Activated naive CD4-positive, alpha-beta T cell treated with anti-CD3 and anti-CD28 coated beads, Interleukin-2, amount 50 U/mL, for 72 hours (primary cell): ENCODE results near the gene GALNT1. TPM values are rescaled to one million over a fixed set of nuclear protein-coding genes. Genes with fewer than 3 reads are reported as not detected.
A peak's percentile ranks its signal among the peaks of the same experiment; 100 is the strongest.

Experiments
- ATAC-seq, 2 donors: fragments of 150-1000 bp; cut with Tn5 transposase; 2 replicates each; pipeline ENCODE4 v1.10.0; 2021; ENCODE audit warnings: mild to moderate bottlenecking in 2 of 2, moderate library complexity in 2 of 2
- DNase-seq, 2 donors: peaks; one replicate each; pipeline ENCODE4 v3.0.0; 2021 to 2022; ENCODE audit warnings: low spot score in 2 of 2
- H3K27ac Mint-ChIP-seq, 2 donors: one replicate each; pipeline ENCODE4 v1.8.0; 2022; ENCODE audit warnings: mild to moderate bottlenecking in 2 of 2, mixed read lengths in 2 of 2
- H3K36me3 Mint-ChIP-seq, 2 donors: one replicate each; pipeline ENCODE4 v1.8.0; 2022; ENCODE audit warnings: mixed read lengths in 2 of 2
- H3K9me3 Mint-ChIP-seq, 2 donors: one replicate each; pipeline ENCODE4 v1.8.0; 2022; ENCODE audit warnings: mixed read lengths in 2 of 2
- total RNA-seq, 2 donors: library from RNA; stranded (reverse); gene quantifications; one replicate each; pipeline ENCODE4 v1.2.3, GENCODE V29; 2022

GALNT1 gene
- total RNA-seq, 2 donors from 2014 or later: 16.4 to 47.6 TPM

DNA sequence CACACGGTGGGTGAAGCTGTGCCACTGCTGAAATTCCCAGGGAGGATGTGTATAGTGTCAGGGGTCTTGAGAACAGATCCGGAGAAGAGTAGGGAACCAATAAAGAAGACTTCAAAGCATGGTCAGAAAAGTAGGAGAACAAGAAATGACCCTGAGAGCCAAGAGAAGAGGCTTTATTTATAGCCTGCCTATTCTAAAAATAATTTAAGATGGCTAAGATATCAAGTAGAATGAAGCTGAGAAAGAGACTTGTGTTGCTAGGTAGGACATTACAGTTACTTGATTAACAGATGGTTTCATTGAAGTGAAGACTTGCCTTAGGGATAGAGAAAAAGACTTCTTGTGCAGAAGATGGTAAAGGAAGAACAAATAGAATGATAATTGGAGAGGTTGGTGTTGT is 43.7 kb downstream of the GALNT1 start:
- Mint-ChIP-seq H3K27ac (no peak overlapping the region), H3K9me3 (peaks cover 2 to 26% of the 10 kb centered on the region in 2 donors), H3K36me3 (peaks cover 13 to 49% of the 10 kb centered on the region in 2 donors)
- ATAC-seq (no peak), DNase-seq (no peak)

DNA sequence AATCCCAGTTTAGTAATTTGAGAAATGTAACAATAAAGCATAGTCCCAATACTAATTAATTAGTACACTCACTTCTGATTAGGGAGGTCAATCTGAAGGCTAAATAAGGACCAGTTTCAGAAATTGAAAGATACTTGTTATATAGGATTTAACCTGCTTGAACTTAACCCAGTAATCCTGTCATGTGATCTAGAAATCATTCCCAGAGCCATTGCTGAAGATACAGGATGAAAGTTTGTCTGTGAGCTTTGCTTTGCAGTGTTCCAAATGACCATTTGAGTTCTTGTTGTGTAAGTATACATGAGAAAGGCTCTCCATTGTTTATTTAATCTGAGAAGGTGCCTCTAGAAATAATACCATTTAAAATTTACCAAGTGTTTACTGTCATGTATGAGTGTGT is 52.2 kb downstream of the GALNT1 start:
- ATAC-seq: no peak
- Mint-ChIP-seq H3K9me3 (peaks cover 8 to 22% of the 10 kb centered on the region in 2 donors), H3K27ac (no peak overlapping the region), H3K36me3 (peaks cover 14 to 29% of the 10 kb centered on the region in 2 donors)
- DNase-seq: no peak

DNA sequence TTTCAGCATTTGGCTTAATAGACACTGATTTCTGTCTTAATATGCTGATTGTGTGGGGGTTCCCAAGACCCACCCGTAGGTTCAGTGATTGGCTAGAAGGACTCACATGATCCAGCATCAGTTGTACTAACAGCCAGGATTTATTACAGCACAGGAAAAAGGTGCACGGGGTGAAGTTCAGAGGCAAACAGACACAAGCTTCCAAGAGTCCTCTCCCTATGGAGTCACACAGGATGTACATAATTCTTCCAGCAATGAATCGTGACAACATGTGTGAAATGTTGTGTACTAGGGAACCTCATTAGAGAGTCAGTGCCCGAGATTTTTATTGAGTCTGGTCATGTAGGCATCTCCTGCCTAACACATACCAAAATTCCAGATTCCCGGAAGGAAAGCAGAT is 52.8 kb downstream of the GALNT1 start:
- Mint-ChIP-seq H3K27ac (no peak overlapping the region), H3K9me3 (peaks cover 8 to 20% of the 10 kb centered on the region in 2 donors), H3K36me3 (peaks cover 14 to 27% of the 10 kb centered on the region in 2 donors)
- ATAC-seq (no peak), DNase-seq (no peak)

DNA sequence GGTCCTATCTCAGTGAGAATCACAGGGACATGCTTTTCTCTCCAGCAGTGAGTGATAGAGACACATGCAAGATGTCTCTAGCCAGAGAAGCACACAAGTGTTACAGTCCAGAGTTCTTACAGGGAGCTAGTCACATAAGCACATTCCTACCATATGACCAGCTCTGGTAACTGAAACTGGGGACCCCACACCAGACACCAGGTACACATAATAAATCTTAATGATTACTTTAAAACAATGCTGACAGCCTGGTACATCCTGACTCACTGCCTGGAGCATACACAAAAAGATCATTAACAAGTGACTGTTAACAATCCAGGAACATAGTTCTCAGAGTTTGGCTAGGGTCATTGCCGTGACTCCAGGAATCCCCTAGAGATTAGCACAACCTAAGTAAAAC is 53.6 kb downstream of the GALNT1 start:
- no peak for DNase-seq
- no peak for ATAC-seq
- Mint-ChIP-seq H3K27ac (no peak overlapping the region), H3K36me3 (peaks cover 12 to 19% of the 10 kb centered on the region in 2 donors), H3K9me3 (peaks cover 7 to 14% of the 10 kb centered on the region in 2 donors)

DNA sequence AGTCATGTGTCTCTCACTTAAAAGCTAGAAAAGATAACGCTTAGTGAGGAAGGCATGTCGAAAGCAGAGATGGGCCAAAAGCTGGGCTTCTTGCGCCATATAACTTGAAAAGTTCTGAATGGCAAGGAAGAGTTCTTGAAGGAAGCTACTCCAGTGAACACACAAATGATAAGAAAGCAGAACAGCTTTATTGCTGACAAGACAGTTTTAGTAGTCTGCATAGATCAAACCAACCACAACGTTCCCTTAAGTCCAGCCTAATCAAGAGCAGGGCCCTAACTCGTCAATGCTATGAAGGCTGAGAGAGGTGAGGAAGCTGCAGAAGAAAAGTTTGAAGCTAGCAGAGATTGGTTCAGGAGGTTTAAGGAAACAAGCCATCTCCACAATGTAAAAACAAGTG is 55.7 kb downstream of the GALNT1 start:
- Mint-ChIP-seq H3K9me3 (peaks cover 7 to 10% of the 10 kb centered on the region in 2 donors), H3K36me3 (peaks cover 12 to 16% of the 10 kb centered on the region in 2 donors), H3K27ac (no peak overlapping the region)
- DNase-seq (no peak), ATAC-seq (no peak)

DNA sequence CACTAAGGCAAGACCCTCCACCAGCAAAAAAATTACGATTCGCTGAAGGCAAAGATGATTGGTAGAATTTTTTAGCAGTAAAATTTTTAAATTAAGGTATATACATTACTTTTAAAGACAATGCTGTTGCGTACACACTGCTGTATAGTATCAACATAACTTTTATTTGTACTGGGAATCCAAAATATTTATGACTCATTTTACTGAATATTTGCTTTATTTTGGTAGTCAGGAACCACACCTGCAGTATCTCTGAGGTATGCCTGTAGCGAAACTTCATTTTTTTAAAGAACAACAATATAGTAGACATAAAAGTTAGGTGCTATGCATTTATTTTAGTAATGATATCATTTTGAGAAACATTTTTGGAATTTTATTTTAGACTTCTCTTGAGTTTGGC is 57.8 kb downstream of the GALNT1 start:
- ATAC-seq (no peak), DNase-seq (no peak)
- Mint-ChIP-seq H3K9me3 (peaks cover 7 to 10% of the 10 kb centered on the region in 2 donors), H3K36me3 (peaks cover 13 to 16% of the 10 kb centered on the region in 2 donors), H3K27ac (no peak overlapping the region)

DNA sequence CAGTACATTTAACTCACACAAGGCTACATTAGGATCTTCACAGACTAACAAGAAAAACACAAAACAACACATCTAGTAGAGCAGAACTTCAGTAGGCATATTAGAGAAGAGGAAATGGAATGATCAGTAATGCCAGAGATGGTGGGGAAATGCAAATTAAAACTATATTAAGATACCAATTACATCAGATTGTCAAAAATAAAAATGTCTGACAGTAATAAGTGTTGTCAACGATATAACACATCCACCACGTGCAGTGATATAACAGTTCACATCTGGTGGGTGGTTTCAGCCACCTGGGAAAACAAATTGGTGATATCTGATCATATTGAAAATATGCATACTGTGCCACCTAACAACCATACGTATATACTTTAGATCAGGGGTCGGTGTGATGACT is 59.9 kb downstream of the GALNT1 start:
- no peak for ATAC-seq
- Mint-ChIP-seq H3K9me3 (peaks cover 7 to 10% of the 10 kb centered on the region in 2 donors), H3K27ac (no peak overlapping the region), H3K36me3 (peaks cover 13 to 23% of the 10 kb centered on the region in 2 donors)
- DNase-seq: no peak

DNA sequence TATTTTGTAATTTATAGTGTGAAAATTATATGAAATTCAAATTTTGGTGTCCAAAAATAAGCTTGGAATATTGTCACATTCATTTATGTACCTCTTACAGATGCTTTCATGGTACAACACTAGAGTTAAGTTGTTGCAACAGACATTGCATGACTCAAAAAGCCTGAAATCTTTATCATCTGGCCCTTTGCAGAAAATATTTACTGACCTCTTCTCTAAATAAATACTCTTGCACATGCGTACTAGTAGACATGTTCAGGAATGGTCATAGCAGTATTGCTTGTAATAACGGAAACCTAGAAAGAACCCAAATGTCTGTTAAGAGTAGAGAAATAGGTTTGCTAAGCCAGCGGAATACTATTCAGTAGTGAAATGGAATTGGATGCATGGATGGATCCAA is 60.4 kb downstream of the GALNT1 start:
- peaks cover 11 to 21% of the 10 kb centered on the region in 2 donors for H3K36me3 Mint-ChIP-seq
- DNase-seq: no peak
- peaks cover 8% of the 10 kb centered on the region in 2 donors for H3K9me3 Mint-ChIP-seq
- ATAC-seq: no peak
- no peak overlapping the region for H3K27ac Mint-ChIP-seq

DNA sequence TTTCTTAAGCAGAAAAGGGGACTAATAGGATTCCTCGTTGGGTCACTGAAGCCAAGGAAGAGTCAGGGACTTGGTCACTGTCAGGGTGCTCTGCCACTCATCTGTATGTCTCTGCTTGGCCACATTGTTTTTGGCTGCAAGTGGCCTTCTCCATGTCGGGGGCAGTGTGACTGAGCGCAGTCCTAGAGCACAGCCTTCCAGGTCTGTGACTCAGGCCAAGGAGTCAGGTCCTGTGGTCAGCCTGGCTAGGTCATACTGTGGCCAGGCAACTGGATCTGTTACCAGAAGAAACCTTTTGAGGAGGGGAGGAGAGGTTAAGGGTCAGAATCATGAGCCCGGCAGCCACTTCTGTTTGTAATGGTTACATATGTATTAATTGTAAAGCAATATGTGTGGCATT is 61.3 kb downstream of the GALNT1 start:
- no peak for DNase-seq
- ATAC-seq: no peak
- H3K9me3 Mint-ChIP-seq: peaks cover 5 to 11% of the 10 kb centered on the region in 2 donors
- peak overlapping the region in 1 of 2 donors; percentile 17 for H3K27ac Mint-ChIP-seq
- H3K36me3 Mint-ChIP-seq: peaks cover 4 to 17% of the 10 kb centered on the region in 2 donors

DNA sequence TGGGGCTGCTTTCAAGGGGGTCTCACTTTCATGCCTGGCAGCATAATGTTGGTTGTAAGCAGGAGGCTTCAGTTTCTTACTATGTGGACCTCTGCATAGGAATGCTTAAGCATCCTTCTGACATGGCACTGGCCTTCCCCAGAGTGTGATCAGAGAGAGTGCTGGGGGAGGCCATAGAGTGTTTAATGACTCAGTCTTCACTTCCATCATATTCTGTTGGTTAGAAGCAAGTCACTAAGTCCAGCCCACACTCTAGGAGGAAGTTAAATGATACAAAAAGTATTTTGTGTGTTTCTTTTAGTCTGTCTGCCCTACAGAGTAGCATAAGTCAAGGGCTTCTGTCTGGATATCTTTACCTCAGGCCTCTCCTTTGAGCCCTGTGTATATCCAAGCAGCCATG is 64.9 kb downstream of the GALNT1 start:
- ATAC-seq: peak in 1 of 2 donors; percentile 36
- Mint-ChIP-seq H3K27ac (no peak overlapping the region), H3K9me3 (peaks cover 0 to 12% of the 10 kb centered on the region in 2 donors), H3K36me3 (peaks cover 4 to 7% of the 10 kb centered on the region in 2 donors)
- DNase-seq: no peak

DNA sequence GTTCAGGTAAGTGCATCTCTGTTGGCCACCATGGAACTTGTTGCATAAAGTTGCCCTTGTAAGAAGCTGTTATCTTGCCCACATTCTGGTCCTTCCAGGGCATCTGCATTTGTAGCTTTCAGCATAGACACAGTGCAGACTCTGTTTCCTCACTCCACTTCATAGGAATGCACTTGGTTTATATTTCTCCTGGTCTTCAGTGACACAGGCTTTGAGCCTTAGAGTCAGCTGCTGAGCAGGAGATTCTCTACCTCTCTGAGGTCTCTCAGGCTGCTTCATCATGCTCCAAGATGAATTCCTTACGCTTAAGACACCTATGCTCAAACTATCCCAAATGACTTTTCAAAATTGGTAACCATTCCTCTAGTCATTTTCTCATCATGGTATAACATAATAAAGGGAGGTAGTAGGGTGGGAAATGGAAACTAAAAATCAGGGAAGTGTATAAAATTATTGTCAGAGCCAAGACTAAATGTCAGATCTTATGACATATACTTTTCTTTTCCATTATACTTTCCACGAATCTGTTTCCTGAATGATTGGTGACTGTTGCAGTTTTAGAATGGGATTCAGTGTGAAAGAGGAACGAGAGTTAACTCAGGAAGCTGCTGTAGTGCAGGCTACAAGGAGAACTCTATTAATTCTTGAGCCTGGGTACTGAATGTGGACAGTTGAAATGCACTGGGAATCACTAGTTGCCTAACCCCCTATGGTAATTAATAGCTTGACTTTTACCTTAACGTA is 72.0 kb downstream of the GALNT1 start:
- DNase-seq: no peak
- H3K27ac Mint-ChIP-seq: no peak overlapping the region
- H3K36me3 Mint-ChIP-seq: no peaks in the 10 kb centered on the region
- H3K9me3 Mint-ChIP-seq: no peaks in the 10 kb centered on the region
- no peak for ATAC-seq

DNA sequence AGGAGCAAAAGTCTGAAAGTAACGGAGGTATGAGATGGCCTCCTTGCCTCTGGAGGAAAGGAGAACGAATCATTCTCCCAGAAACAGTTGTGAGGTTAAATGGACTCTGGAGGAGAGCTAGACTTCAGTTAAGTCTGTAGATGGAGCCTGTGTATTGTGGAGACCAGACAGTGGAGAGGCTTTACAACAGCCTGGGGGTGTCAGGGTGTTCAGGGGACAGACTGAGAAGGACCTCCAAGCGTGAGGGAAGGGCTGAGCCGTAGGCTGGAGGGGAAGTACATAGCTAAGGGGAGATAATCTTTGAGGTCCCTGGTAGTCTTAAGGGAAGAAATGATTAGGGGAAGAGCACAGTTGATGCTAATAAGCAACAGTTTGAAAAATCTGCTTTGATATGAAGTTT is 76.6 kb downstream of the GALNT1 start:
- no peak for DNase-seq
- H3K9me3 Mint-ChIP-seq: no peaks in the 10 kb centered on the region
- peaks cover 5% of the 10 kb centered on the region in 2 donors for H3K36me3 Mint-ChIP-seq
- H3K27ac Mint-ChIP-seq: no peak overlapping the region
- no peak for ATAC-seq

DNA sequence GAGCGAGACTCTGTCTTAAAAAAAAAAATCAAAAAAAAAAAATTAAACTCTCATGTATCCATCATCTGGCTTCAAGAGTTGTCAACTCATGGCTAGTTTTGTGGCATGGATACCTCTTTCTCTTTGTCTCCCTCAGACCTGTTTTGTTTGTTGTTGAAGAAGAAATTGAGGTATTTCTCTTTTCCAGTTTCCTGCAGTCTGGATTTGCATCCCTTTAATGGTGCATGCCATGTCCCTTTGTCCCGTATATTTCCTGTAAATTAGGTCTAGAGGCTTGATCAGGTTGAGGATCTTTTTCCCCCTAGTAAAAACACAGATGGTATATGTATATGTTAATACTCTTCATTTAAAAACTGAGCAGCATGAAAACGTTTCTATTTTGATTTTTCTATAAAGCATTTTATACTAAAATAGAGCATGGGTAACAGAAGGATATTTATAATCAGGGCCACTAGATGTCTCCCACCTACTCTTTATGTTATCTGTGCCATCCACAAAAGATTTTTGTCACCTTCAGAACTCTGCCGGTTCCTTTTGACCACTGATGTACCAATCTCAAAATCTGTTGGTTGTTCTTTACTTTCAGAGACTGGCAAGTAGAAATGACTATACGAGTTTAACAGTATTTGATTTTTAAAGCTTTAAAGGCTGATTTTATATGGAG is 80.1 kb downstream of the GALNT1 start:
- H3K9me3 Mint-ChIP-seq: peaks cover 0 to 5% of the 10 kb centered on the region in 2 donors
- ATAC-seq: no peak
- no peak for DNase-seq
- H3K36me3 Mint-ChIP-seq: peaks cover 23 to 32% of the 10 kb centered on the region in 2 donors
- no peak overlapping the region for H3K27ac Mint-ChIP-seq

DNA sequence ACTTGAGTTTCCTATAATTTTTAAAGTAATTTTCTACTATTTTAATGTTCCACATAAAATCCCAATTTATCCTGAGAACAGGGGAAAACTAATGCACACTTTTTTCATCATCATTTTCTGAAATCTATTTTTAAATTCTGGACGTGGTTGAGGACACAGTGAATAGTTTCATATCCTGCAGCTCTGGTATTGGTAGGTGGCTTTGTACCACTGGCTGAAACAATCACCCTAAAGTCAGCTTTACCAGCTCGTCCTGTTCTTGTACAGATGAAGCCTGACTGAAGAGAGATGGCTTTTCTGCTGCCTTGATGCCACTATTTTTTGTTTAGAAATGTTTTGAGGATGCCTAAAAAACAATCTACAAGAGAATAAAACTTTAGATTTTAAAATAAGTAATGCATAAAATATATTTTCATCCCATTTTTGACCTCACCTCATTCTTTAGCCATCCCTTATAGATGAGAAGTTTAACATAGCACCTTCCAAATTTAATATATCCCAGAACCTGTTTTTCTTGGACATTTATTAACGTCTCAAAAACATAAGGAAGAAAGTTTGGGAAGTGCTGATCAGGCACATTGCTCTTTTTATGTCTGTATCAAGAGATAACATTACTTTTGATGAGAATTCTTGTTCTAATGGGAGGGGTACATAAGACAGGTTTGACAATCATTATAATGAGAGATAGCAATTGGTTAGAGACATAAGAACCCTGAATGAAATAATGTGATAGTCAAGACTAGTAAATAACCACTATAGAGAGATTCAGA is 80.9 kb downstream of the GALNT1 start:
- no peak for DNase-seq
- Mint-ChIP-seq H3K9me3 (peaks cover 0 to 8% of the 10 kb centered on the region in 2 donors), H3K27ac (no peak overlapping the region), H3K36me3 (peaks cover 23 to 39% of the 10 kb centered on the region in 2 donors)
- no peak for ATAC-seq

DNA sequence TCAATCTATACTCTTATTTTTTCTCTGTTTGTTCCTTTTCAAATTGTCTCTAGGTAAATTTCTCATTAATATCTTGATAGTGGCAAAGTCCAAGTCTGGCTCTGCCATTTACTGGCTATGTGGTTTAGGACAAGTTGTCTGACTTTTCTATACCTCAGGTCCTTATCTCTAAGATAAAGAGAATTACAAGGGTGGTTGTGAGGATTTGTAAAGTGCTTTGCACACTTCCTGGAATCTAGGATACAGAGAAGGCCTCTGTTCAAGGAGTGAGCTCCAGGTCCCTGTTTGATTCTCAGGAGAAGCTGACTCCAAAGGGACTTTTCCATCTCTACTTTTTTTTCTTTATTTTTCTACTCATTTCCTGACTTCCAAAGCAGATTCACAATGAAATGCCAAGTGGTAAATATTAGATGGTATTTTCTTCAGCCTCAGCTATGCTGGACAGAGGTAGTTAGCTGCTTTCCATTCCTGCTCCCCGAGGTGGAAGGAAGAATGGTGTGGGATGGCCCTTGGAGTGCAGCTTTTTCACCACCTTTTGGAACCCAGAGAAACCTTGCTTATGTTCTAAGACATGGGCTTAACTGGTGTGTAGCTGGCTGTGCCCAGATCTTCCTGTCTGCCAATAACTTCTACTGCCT is 90.5 kb downstream of the GALNT1 start:
- Mint-ChIP-seq H3K36me3 (peaks cover 4 to 10% of the 10 kb centered on the region in 2 donors), H3K9me3 (peaks cover 1 to 4% of the 10 kb centered on the region in 2 donors), H3K27ac (peak overlapping the region in 1 of 2 donors; percentile 7)
- DNase-seq: no peak
- no peak for ATAC-seq

DNA sequence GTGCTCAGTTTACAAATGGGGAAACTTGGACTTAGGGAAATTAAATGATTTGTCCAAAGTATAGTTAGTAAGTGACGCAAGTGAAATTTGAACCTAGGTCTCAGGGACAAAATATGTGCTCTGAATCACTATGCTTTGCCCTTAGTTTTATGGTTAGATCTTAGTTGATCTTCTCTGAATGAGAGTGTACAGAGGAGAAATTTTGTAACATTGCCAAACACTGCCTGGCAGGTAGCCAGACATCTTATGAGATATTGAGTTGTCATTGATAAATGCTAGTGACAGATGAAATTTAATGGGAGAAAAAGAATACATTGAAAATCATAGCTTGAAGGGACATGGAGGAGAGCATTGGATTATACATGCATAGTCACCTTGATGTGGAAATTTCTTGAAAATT is 91.4 kb downstream of the GALNT1 start:
- DNase-seq (no peak), ATAC-seq (no peak)
- peaks cover 0 to under 1% of the 10 kb centered on the region in 2 donors for H3K9me3 Mint-ChIP-seq
- peaks cover under 1 to 1% of the 10 kb centered on the region in 2 donors for H3K36me3 Mint-ChIP-seq
- no peak overlapping the region for H3K27ac Mint-ChIP-seq

DNA sequence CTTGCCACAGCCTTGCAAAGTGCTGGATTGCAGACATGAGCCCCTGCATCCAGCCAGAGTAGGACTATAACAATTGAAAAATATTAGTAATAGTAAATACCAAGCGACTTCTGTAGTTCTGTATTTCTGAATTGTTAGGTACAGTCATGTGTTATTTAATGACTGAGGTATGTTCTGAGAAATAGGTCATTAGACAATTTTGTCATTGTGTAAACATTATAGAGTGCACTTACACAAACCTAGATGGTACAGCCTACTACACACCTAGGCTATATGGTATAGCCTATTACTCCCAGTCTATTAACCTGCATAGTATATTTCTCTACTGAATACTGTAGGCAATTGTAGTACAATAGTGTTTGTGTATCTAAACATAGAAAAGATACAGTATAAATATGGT is 92.1 kb downstream of the GALNT1 start:
- Mint-ChIP-seq H3K36me3 (no peaks in the 10 kb centered on the region), H3K9me3 (no peaks in the 10 kb centered on the region), H3K27ac (no peak overlapping the region)
- DNase-seq: no peak
- ATAC-seq: no peak
